GM23338 (cell line): ENCODE measurements around the gene MYO1C.

Experiments used
- CTCF ChIP-seq, 2 experiments: fragments of 200-600 bp in 1 of 2; sonication (generic) in 1 of 2; conservative IDR thresholded peaks; 2 replicates each; pipeline versions ENCODE4 v1.5.1 to v1.6.1; 2016 to 2017; ENCODE audit warnings: antibody characterized with exemption in 2 of 2, low read depth in 2 of 2, mild to moderate bottlenecking in 2 of 2, moderate library complexity in 1 of 2
- EZH2 ChIP-seq: fragments of 200-600 bp; sonication (generic); IDR thresholded peaks from one replicate; pipeline ENCODE4 v1.8.0; 2017; ENCODE audit warnings: antibody characterized with exemption, mild to moderate bottlenecking, low read depth; ENCODE audit not compliant: unreplicated experiment
- EZH2phosphoT487 ChIP-seq: fragments of 200-600 bp; sonication (generic); IDR thresholded peaks from one replicate; pipeline ENCODE4 v1.8.1; 2018; ENCODE audit warnings: antibody characterized with exemption; ENCODE audit not compliant: unreplicated experiment
- JUNB ChIP-seq: IDR thresholded peaks from one replicate; pipeline ENCODE4 v1.6.1; 2016; ENCODE audit warnings: antibody characterized with exemption; ENCODE audit not compliant: unreplicated experiment
- NANOG ChIP-seq: IDR thresholded peaks from 2 replicates; pipeline ENCODE4 v1.6.1; 2016; ENCODE audit warnings: antibody characterized with exemption, borderline replicate concordance
- POLR2AphosphoS5 ChIP-seq: IDR thresholded peaks from 2 replicates; pipeline ENCODE4 v1.6.1; 2016; ENCODE audit warnings: antibody characterized with exemption, low read depth
- STAT1 ChIP-seq: IDR thresholded peaks from one replicate; pipeline ENCODE4 v1.6.1; 2016; ENCODE audit warnings: antibody characterized with exemption; ENCODE audit not compliant: unreplicated experiment
- ZNF114 ChIP-seq: fragments of 250-450 bp; sonication (Bioruptor Pico); IDR thresholded peaks from 2 replicates; pipeline ENCODE4 v1.5.0; 2020; ENCODE audit warnings: mild to moderate bottlenecking, moderate library complexity
- TF ChIP-seq, protein P1 (sequence below): IDR thresholded peaks from one replicate; pipeline ENCODE4 v1.6.1; 2018; ENCODE audit warnings: antibody characterized with exemption; ENCODE audit not compliant: unreplicated experiment
- TF ChIP-seq, protein P2 (sequence below): IDR thresholded peaks from 2 replicates; pipeline ENCODE4 v1.6.1; 2016; ENCODE audit warnings: antibody characterized with exemption

- TF ChIP-seq CTCF (conservative IDR thresholded peaks at IDR 0.05; ENCODE audit: low read depth in 2 of 2), result no peak
- TF ChIP-seq, protein P1, sequence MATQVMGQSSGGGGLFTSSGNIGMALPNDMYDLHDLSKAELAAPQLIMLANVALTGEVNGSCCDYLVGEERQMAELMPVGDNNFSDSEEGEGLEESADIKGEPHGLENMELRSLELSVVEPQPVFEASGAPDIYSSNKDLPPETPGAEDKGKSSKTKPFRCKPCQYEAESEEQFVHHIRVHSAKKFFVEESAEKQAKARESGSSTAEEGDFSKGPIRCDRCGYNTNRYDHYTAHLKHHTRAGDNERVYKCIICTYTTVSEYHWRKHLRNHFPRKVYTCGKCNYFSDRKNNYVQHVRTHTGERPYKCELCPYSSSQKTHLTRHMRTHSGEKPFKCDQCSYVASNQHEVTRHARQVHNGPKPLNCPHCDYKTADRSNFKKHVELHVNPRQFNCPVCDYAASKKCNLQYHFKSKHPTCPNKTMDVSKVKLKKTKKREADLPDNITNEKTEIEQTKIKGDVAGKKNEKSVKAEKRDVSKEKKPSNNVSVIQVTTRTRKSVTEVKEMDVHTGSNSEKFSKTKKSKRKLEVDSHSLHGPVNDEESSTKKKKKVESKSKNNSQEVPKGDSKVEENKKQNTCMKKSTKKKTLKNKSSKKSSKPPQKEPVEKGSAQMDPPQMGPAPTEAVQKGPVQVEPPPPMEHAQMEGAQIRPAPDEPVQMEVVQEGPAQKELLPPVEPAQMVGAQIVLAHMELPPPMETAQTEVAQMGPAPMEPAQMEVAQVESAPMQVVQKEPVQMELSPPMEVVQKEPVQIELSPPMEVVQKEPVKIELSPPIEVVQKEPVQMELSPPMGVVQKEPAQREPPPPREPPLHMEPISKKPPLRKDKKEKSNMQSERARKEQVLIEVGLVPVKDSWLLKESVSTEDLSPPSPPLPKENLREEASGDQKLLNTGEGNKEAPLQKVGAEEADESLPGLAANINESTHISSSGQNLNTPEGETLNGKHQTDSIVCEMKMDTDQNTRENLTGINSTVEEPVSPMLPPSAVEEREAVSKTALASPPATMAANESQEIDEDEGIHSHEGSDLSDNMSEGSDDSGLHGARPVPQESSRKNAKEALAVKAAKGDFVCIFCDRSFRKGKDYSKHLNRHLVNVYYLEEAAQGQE, result no peak
- no peak for TF ChIP-seq EZH2
- TF ChIP-seq, protein P2, sequence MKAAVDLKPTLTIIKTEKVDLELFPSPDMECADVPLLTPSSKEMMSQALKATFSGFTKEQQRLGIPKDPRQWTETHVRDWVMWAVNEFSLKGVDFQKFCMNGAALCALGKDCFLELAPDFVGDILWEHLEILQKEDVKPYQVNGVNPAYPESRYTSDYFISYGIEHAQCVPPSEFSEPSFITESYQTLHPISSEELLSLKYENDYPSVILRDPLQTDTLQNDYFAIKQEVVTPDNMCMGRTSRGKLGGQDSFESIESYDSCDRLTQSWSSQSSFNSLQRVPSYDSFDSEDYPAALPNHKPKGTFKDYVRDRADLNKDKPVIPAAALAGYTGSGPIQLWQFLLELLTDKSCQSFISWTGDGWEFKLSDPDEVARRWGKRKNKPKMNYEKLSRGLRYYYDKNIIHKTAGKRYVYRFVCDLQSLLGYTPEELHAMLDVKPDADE, result no peak
- no peak for TF ChIP-seq POLR2AphosphoS5
- TF ChIP-seq ZNF114 (CRISPR knock-in tag), result no peak
- TF ChIP-seq NANOG, result no peak
- TF ChIP-seq JUNB, result no peak
- TF ChIP-seq STAT1, result no peak
- no peak for TF ChIP-seq EZH2phosphoT487
Measured at GRCh38 chr17:1497831-1498230, 5.3 kb upstream of the MYO1C start.
